Mesenteric fat pad (tissue), 1 donor: ENCODE results near the gene SNRPN. TPM values are rescaled to one million over a fixed set of nuclear protein-coding genes. Genes with fewer than 3 reads are reported as not detected.
"Not testable (repeated sequence)": the region's sequence is repeated elsewhere in the genome, so short reads cannot be mapped to it uniquely, and the experiment has no call there.

Experiments
- DNase-seq: peaks from one replicate; pipeline ENCODE4 v3.0.0-alpha.2; 2020; ENCODE audit warnings: low spot score
- total RNA-seq: library from RNA; stranded (reverse); fragmentation: NEBNext Ultra II Directional; extraction: Animal tissue kit (Norgen Biotek cat#: 25700); gene quantifications from one replicate; pipeline ENCODE4 v1.2.1, GENCODE V29; 2021
- donor health status: DM: yes; HTN: yes; CAD: no.

SNRPN gene
- total RNA-seq, 1 donor from 2014 or later, result 32.8 TPM

DNA sequence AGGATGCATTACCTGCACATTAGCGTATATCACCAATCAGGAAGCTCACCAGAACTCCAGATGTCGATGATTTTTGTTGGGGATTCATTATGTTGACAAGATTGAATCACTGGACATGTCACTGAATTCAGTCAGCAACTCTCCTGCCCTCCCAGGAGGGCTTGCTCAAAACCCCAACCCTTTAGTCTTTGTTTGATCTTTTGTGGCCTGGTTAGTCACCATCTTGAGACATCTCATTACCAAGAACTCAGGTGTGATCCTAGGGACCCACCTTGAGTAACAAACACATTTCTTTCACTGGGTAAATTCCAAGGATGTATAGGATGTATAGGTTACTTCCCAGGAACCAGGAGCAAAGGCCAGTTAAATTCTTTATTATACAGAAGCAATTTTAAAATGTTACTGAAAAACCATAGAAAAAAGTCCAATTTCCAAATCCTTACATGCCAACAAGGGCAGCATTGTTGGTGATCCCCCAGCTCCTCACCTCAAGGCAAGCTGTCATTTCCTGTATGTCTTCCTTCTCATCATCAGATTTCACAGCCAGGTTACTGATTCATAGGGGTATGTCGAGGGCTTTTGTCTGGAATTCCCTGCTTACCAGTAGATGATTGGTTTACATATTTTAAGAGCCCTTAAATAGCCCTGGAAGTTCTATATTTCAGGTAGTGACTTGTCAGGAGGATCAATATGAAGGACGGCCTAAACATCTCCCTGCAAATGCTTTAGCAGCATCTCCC lies 11.7 kb downstream of the SNRPN start:
- DNase-seq, result no peak

DNA sequence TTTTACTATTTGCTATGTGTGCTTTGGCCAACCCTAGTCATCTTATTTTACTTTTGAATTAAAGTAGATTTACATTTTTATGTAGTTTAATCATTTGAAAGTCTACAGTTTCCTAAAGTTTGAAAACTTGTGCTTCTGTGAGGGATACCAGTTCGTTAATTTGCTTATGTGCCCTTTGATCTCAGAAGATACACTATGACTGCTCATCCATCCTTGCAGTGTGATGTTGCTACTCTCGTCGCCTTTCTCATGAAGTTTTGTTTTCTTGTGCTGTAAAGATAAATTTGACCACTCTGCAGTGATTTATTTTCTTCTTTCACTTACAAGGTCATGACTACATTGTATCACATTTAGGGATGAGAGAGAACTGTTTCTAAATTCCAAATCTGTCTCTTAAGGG lies 16.3 kb downstream of the SNRPN start:
- DNase-seq, result no peak

DNA sequence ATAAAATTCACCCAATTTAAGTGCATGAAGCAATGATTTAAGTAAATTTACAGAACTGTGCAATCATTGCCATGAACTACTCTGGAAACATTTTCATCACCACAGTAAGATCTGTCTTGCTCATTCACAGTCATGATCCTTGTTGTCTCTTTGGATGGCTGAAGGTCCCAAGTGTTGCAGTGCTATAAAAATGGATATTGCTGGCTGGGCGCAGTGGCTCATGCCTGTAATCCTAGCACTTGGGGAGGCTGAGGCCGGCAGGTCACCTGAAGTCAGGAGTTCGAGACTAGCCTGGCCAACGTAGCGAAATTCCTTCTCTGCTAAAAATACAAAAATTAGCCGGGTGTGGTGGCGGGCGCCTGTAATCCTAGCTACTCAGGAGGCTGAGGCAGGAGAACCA lies 17.0 kb downstream of the SNRPN start:
- no peak for DNase-seq

DNA sequence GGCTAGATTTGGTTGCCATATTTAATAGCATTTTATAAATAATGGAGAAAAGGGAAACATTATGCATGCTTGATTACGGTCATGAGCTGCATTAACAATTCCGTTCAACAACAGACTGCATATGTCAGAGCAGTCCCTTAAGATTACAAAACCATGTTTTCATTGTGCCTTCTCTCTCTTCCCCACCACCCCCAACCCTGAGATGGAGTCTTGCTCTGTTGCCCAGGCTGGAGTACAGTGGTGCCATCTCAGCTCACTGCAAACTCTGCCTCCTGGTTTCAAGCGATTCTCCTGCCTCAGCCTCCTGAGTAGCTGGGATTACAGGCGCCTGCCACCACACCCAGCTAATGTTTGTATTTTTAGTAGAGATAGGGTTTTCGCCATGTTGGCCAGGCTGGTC lies 17.9 kb downstream of the SNRPN start:
- not testable (repeated sequence) for DNase-seq

DNA sequence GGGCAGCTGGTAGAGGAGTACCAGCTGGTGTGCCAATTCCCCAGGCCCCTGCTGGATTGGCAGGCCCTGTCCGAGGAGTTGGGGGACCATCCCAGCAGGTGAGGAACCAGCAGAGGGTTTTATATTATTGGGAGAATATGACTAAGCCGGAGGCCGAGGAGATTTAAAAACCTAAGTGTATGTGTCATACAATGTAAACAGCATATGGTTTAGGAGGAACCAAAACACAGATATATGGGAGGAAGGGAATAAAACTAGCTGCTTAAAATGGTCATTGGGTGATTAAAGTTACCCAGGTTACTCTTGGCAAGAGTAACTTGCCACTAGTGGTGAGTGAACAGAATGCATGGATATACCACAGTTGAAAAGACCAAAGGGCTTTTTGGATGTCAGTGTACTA lies 22.1 kb downstream of the SNRPN start:
- no peak for DNase-seq

DNA sequence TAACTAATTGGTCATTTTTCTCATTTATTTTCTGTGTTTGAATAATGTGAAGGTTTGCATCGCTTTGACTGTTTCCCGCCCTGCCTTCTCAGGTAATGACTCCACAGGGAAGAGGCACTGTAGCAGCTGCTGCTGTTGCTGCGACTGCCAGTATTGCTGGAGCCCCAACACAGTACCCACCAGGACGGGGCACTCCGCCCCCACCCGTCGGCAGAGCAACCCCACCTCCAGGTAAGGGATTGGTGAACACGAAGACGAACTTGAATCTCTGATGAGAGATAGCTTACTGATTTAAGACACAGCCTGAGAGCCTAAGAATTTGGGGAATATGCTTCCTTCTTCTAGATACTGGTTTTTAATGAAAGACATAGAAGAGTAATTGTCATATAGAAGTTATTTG lies 22.9 kb downstream of the SNRPN start:
- DNase-seq, result no peak

DNA sequence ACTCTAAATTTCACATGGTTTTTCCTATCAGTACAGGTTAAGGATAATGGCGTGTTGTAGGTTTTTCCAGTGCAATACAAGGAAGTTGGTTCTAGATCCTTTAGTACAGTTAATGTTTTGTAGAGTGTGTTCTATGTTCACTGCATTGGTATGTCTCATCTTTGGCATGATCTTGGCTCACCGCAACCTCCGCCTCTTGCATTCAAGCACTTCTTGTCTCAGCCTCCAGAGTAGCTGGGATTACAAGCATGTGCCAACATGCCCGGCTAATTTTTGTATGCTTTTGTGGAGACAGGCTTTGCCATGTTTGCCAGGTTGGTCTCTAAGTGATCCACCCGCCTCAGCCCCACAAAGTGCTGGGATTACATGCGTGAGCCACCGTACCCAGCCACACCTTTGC lies 30.4 kb downstream of the SNRPN start:
- DNase-seq, result no peak

DNA sequence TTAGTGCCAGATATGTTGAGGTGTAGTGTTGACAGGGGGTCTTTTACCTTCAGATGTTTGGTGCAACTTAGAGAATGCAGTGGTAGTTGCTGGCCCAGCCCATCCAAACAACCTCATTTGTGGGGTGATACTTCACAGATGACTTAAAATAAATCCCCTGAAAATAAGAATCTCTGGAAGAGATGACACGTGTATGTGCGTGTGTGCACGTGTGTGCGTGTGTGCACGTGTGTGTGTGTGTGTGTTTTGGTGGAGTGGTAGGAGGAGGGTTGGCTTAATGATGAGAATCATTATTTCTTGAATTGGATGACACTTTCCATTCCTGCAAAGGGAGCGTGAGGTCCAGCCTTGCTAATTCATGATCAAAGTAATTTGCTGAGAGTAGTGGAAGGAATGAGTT lies 31.9 kb downstream of the SNRPN start:
- DNase-seq, result no peak

DNA sequence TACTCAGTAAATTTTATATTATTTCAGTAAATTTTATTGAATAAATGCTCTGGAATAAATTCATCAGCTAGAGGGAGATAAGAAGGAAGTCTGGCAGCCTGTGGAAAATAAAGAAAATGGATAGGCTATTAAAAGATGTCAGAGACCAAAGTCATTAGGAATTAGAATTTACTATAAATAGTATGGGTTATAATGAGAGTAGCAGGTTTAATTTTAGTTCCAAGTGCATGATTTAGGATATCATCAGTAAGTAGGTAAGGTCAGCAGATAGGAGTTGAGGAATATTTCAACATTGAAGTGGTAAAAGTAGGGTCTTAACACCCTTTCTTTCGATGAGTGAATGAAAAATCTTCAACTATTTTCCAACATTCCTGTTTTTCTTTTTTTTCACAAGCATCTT lies 64.6 kb downstream of the SNRPN start:
- DNase-seq, result no peak

DNA sequence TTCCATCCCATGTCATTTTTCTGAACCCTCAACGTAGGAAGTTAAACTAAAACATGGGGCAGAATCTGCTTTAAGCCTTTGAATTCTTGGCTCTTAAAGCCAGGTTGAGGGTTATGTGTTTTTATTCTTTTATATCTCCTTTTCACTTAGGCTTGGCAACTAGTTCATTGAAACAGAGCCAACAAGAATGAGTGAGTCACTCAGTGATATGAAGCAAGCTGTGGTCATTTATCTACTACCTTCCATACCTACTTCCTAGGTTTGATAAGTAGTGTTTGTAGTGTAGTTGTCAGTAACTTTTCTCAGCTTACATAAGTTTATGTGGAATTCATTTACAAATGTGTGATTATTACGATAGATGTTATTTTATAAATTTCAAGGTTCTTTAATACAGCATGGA lies 67.4 kb downstream of the SNRPN start:
- no peak for DNase-seq

Other genes with a start within 250 kb of the SNRPN start
- gene SNURF, start within 50 bp of the SNRPN start, total RNA-seq, result 2.6 TPM